GM12878 (cell line): ENCODE data around the gene CDKN1B. TPM values are rescaled to one million over a fixed set of nuclear protein-coding genes. Genes with fewer than 3 reads are reported as not detected.

ENCODE experiments used
- ASH2L ChIP-seq: fragments of 300-600, 200-600 bp; sonication (generic); IDR thresholded peaks from 2 replicates; pipeline ENCODE4 v1.6.1; 2017; ENCODE audit warnings: low read depth, mild to moderate bottlenecking, borderline replicate concordance
- BACH1 ChIP-seq: fragments of 450-650 bp; IDR thresholded peaks from 2 replicates; pipeline ENCODE4 v1.6.1; 2017; ENCODE audit warnings: mild to moderate bottlenecking, borderline replicate concordance
- BCL11A ChIP-seq: IDR thresholded peaks from 2 replicates; pipeline ENCODE4 v1.6.1; 2011; ENCODE audit warnings: low read depth, low read length
- FOXM1 ChIP-seq: IDR thresholded peaks from 2 replicates; pipeline ENCODE4 v1.6.1; 2012; ENCODE audit warnings: low read depth, mild to moderate bottlenecking, inconsistent platforms, low read length, moderate library complexity
- GABPA ChIP-seq: IDR thresholded peaks from 2 replicates; pipeline ENCODE4 v1.6.1; 2014; ENCODE audit warnings: antibody characterized with exemption, low read depth, mild to moderate bottlenecking, inconsistent platforms
- HCFC1 ChIP-seq: fragments of 150-350 bp; IDR thresholded peaks from 2 replicates; pipeline ENCODE4 v1.6.1; 2014; ENCODE audit warnings: low read length
- HDAC2 ChIP-seq: fragments of 200-600 bp; sonication (generic); IDR thresholded peaks from 2 replicates; pipeline ENCODE4 v1.6.1; 2017
- IKZF2 ChIP-seq, 2 experiments: fragments of 450-650 bp; IDR thresholded peaks; 2 replicates each; pipeline ENCODE4 v1.6.1; 2017; ENCODE audit warnings: mild to moderate bottlenecking in 2 of 2, moderate library complexity in 2 of 2
- MYB ChIP-seq: fragments of 150-350 bp; IDR thresholded peaks from 2 replicates; pipeline ENCODE4 v1.6.1; 2014; ENCODE audit warnings: mild to moderate bottlenecking, low read depth, low read length, borderline replicate concordance
- NFXL1 ChIP-seq: fragments of 450-650 bp; IDR thresholded peaks from 2 replicates; pipeline ENCODE4 v1.6.1; 2017; ENCODE audit warnings: antibody characterized with exemption, mild to moderate bottlenecking, borderline replicate concordance
- SIN3A ChIP-seq: IDR thresholded peaks from 2 replicates; pipeline ENCODE4 v1.6.1; 2012; ENCODE audit warnings: low read depth, low read length, improper control_type of control experiment
- SP1 ChIP-seq: IDR thresholded peaks from one replicate; pipeline ENCODE4 v1.6.1; 2011; ENCODE audit warnings: low read depth, low read length
- SREBF1 ChIP-seq: IDR thresholded peaks from 2 replicates; pipeline ENCODE4 v1.6.1; 2012; ENCODE audit warnings: mild to moderate bottlenecking, low read length
- SRF ChIP-seq, 2 experiments: IDR thresholded peaks; 2 replicates each; pipeline ENCODE4 v1.6.1; 2011; ENCODE audit warnings: low read depth in 2 of 2, low read length in 2 of 2, mild to moderate bottlenecking in 1 of 2, moderate library complexity in 1 of 2
- STAT1 ChIP-seq: fragments of 450-650 bp; conservative IDR thresholded peaks from 2 replicates; pipeline ENCODE4 v1.6.1; 2014; ENCODE audit warnings: antibody characterized with exemption, mild to moderate bottlenecking
- TCF7 ChIP-seq: IDR thresholded peaks from 2 replicates; pipeline ENCODE4 v1.6.1; 2014; ENCODE audit warnings: antibody characterized with exemption, borderline replicate concordance
- ZNF217 ChIP-seq: fragments of 450-650 bp; IDR thresholded peaks from 2 replicates; pipeline ENCODE4 v1.6.1; 2017; ENCODE audit warnings: antibody characterized with exemption, mild to moderate bottlenecking
- ZNF24 ChIP-seq: fragments of 450-650 bp; IDR thresholded peaks from 2 replicates; pipeline ENCODE4 v1.6.1; 2017; ENCODE audit warnings: antibody characterized with exemption, mild to moderate bottlenecking
- ZSCAN29 ChIP-seq: fragments of 450-650 bp; IDR thresholded peaks from 2 replicates; pipeline ENCODE4 v1.6.1; 2017; ENCODE audit warnings: mild to moderate bottlenecking, moderate library complexity
- polyA plus RNA-seq, 11 experiments: library from polyadenylated mRNA; depleted of rRNA in 4 of 11; unstranded in 6 of 11; stranded (reverse) in 5 of 11; fragments of >200 nt; fragmentation: Nextera tagmentation in 4 of 11; fragmentation: Illumina TruSeq in 1 of 11; extraction: Ambion mirVana in 4 of 11; extraction: Trizol in 1 of 11; gene quantifications; 1 replicate in 1 of 11; 2 replicates in 10 of 11; pipeline versions ENCODE4 v1.2.1 to v1.2.3, GENCODE V29; 2011 to 2016; ENCODE audit warnings: inconsistent platforms in 2 of 11, missing spikeins in 2 of 11, low read depth in 1 of 11
- total RNA-seq, 4 experiments: library from RNA; depleted of rRNA in 3 of 4; stranded (reverse); fragments of >200 nt in 3 of 4; fragmentation: Illumina TruSeq in 1 of 4; extraction: Trizol in 1 of 4; gene quantifications; 2 replicates each; pipeline versions ENCODE4 v1.2.1 to v1.2.3, GENCODE V29; 2013 to 2021
- TF ChIP-seq, protein P1 (sequence below): fragments of 450-650 bp; IDR thresholded peaks from 2 replicates; pipeline ENCODE4 v1.6.1; 2014; ENCODE audit warnings: mild to moderate bottlenecking
- TF ChIP-seq, protein P2 (sequence below): fragments of 450-650 bp; conservative IDR thresholded peaks from 2 replicates; pipeline ENCODE4 v1.6.1; 2017; ENCODE audit warnings: mild to moderate bottlenecking, moderate library complexity
- TF ChIP-seq, protein P3 (sequence below): fragments of 450-650 bp; IDR thresholded peaks from 2 replicates; pipeline ENCODE4 v1.6.1; 2016; ENCODE audit warnings: mild to moderate bottlenecking
- TF ChIP-seq, protein P4 (sequence below): fragments of 450-650 bp; formaldehyde crosslinking; IDR thresholded peaks from 2 replicates; pipeline ENCODE4 v1.5.0; 2022; ENCODE audit warnings: mild to moderate bottlenecking, missing genetic modification characterization
- TF ChIP-seq, protein P5 (sequence below): fragments of 450-650 bp; IDR thresholded peaks from 2 replicates; pipeline ENCODE4 v1.6.1; 2017; ENCODE audit warnings: low read depth, mild to moderate bottlenecking, moderate library complexity

The CDKN1B gene
- total and polyA plus RNA-seq, 10 of the 15 experiments (the other 5 are each of a cell fraction or from before 2014, with no cell fraction given) = 4.2 to 39.1 (median 23.1) TPM

DNA sequence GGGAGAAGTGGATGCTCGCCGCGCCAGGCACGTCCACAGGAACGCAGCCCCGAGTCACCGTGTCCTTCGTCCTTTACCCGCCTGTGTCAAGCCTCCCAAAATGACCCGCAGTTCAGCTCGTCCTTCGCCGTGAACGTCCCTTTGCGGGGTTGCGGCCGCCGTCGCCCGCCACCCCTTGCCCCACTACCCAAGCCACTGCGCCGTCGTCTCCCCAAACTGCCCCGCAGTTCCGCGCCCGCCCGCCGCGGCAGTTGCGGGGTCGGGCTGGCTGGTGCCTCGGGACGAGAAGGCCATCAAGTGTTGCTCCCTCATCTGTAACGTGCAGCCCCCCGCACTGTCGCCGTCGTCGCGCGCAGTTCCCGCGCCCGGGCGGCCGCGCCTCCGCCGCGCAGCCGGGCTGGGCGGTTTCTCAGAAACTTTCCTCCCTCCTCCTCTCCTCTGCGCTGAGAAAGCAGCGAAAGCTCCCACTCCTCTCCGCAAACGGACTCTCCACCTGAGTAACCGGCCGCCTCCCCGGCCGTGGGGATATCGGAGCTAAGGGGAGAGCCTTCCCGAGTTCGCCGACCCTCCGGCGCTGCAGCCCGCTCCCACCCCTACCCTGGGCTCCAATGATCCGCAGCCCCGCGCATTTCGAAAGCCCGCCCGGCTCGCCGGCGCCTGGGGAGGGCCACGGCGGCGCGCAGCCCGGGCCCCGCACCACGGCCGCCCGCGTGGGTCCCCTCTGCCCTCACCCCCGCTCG lies 6.7 kb downstream of the CDKN1B start (continued):
- TF ChIP-seq GABPA (no peak), TCF7 (no peak), STAT1 (no peak), HDAC2 (no peak), ZNF217 (peak; percentile 53; the same call in 1 of the 2 replicates), SIN3A (peak; percentile 48; the same call in 1 of the 2 replicates), HCFC1 (no peak), ASH2L (no peak), SRF (IDR thresholded peaks at IDR 0.05; ENCODE audit: low read depth in 2 of 2, low read length in 2 of 2) (no peak), BCL11A (no peak), FOXM1 (no peak), MYB (no peak), ZNF24 (no peak), SP1 (no peak), ZSCAN29 (no peak), BACH1 (peak; percentile 67), NFXL1 (no peak), IKZF2 (IDR thresholded peaks at IDR 0.05) (no peak), SREBF1 (no peak)
- TF ChIP-seq, protein P1, sequence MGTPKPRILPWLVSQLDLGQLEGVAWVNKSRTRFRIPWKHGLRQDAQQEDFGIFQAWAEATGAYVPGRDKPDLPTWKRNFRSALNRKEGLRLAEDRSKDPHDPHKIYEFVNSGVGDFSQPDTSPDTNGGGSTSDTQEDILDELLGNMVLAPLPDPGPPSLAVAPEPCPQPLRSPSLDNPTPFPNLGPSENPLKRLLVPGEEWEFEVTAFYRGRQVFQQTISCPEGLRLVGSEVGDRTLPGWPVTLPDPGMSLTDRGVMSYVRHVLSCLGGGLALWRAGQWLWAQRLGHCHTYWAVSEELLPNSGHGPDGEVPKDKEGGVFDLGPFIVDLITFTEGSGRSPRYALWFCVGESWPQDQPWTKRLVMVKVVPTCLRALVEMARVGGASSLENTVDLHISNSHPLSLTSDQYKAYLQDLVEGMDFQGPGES = no peak
- TF ChIP-seq, protein P2, sequence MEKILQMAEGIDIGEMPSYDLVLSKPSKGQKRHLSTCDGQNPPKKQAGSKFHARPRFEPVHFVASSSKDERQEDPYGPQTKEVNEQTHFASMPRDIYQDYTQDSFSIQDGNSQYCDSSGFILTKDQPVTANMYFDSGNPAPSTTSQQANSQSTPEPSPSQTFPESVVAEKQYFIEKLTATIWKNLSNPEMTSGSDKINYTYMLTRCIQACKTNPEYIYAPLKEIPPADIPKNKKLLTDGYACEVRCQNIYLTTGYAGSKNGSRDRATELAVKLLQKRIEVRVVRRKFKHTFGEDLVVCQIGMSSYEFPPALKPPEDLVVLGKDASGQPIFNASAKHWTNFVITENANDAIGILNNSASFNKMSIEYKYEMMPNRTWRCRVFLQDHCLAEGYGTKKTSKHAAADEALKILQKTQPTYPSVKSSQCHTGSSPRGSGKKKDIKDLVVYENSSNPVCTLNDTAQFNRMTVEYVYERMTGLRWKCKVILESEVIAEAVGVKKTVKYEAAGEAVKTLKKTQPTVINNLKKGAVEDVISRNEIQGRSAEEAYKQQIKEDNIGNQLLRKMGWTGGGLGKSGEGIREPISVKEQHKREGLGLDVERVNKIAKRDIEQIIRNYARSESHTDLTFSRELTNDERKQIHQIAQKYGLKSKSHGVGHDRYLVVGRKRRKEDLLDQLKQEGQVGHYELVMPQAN = peak; percentile 72
- TF ChIP-seq, protein P3, sequence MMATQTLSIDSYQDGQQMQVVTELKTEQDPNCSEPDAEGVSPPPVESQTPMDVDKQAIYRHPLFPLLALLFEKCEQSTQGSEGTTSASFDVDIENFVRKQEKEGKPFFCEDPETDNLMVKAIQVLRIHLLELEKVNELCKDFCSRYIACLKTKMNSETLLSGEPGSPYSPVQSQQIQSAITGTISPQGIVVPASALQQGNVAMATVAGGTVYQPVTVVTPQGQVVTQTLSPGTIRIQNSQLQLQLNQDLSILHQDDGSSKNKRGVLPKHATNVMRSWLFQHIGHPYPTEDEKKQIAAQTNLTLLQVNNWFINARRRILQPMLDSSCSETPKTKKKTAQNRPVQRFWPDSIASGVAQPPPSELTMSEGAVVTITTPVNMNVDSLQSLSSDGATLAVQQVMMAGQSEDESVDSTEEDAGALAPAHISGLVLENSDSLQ = no peak
- TF ChIP-seq, protein P4, sequence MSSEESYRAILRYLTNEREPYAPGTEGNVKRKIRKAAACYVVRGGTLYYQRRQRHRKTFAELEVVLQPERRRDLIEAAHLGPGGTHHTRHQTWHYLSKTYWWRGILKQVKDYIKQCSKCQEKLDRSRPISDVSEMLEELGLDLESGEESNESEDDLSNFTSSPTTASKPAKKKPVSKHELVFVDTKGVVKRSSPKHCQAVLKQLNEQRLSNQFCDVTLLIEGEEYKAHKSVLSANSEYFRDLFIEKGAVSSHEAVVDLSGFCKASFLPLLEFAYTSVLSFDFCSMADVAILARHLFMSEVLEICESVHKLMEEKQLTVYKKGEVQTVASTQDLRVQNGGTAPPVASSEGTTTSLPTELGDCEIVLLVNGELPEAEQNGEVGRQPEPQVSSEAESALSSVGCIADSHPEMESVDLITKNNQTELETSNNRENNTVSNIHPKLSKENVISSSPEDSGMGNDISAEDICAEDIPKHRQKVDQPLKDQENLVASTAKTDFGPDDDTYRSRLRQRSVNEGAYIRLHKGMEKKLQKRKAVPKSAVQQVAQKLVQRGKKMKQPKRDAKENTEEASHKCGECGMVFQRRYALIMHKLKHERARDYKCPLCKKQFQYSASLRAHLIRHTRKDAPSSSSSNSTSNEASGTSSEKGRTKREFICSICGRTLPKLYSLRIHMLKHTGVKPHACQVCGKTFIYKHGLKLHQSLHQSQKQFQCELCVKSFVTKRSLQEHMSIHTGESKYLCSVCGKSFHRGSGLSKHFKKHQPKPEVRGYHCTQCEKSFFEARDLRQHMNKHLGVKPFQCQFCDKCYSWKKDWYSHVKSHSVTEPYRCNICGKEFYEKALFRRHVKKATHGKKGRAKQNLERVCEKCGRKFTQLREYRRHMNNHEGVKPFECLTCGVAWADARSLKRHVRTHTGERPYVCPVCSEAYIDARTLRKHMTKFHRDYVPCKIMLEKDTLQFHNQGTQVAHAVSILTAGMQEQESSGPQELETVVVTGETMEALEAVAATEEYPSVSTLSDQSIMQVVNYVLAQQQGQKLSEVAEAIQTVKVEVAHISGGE (CRISPR knock-in tag) = no peak
- TF ChIP-seq, protein P5, sequence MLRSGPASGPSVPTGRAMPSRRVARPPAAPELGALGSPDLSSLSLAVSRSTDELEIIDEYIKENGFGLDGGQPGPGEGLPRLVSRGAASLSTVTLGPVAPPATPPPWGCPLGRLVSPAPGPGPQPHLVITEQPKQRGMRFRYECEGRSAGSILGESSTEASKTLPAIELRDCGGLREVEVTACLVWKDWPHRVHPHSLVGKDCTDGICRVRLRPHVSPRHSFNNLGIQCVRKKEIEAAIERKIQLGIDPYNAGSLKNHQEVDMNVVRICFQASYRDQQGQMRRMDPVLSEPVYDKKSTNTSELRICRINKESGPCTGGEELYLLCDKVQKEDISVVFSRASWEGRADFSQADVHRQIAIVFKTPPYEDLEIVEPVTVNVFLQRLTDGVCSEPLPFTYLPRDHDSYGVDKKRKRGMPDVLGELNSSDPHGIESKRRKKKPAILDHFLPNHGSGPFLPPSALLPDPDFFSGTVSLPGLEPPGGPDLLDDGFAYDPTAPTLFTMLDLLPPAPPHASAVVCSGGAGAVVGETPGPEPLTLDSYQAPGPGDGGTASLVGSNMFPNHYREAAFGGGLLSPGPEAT = no peak
